PC-3 (cell line): ENCODE results near the gene DENND4C. TPM values are rescaled to one million over a fixed set of nuclear protein-coding genes. Genes with fewer than 3 reads are reported as not detected.
"Not testable (repeated sequence)": the region's sequence is repeated elsewhere in the genome, so short reads cannot be mapped to it uniquely, and the experiment has no call there.

Experiments used
- ATAC-seq: fragments of 200-7000 bp; cut with Tn5 transposase; 2 replicates; pipeline ENCODE4 v1.9.1; 2020; ENCODE audit warnings: mild to moderate bottlenecking, moderate library complexity
- BruUV-seq: library from RNA; stranded (reverse); fragments of 400-500 nt; replicated peaks from 2 replicates; lab custom pipeline; 2021; lab: Mats Ljungman, UMichigan
- CTCF ChIA-PET: fragments of 300-600 bp; sonication (Branson Sonifier 250); formaldehyde crosslinking; loops from one replicate; lab custom pipeline; 2022; ENCODE audit warnings: antibody characterized with exemption; lab: Charles Lee
- POLR2A ChIA-PET: fragments of 300-600 bp; sonication (Branson Sonifier 250); formaldehyde crosslinking; loops from one replicate; lab custom pipeline; 2022; ENCODE audit warnings: antibody characterized with exemption; ENCODE audit not compliant: unreplicated experiment; lab: Charles Lee
- DNase-seq: peaks from one replicate; pipeline ENCODE4 v3.0.0-alpha.2; 2015
- H2AFZ ChIP-seq: fragments of 300-600 bp; sonication (generic); 2 replicates; pipeline ENCODE4 v1.6.0; 2016; ENCODE audit warnings: antibody characterized with exemption, low read length
- H3F3A ChIP-seq: fragments of 300-600 bp; sonication (generic); one replicate; pipeline ENCODE4 v1.6.0; 2017; ENCODE audit warnings: antibody characterized with exemption, low read length, control low read depth, mild to moderate bottlenecking; ENCODE audit not compliant: unreplicated experiment
- H3K27ac ChIP-seq: fragments of 300-600 bp; sonication (generic); 2 replicates; pipeline ENCODE4 v1.5.1; 2016; ENCODE audit warnings: mild to moderate bottlenecking, low read length
- H3K27me3 ChIP-seq: fragments of 300-600 bp; sonication (generic); 2 replicates; pipeline ENCODE4 v1.6.1; 2016; ENCODE audit warnings: low read length, mixed read lengths
- H3K36me3 ChIP-seq: fragments of 300-600 bp; sonication (generic); 2 replicates; pipeline ENCODE4 v1.6.1; 2016; ENCODE audit warnings: low read depth, mixed run types, low read length, mixed read lengths
- H3K4me1 ChIP-seq: fragments of 300-600 bp; sonication (generic); 2 replicates; pipeline ENCODE4 v1.5.1; 2016; ENCODE audit warnings: low read length; ENCODE audit not compliant: insufficient read depth
- H3K4me2 ChIP-seq: fragments of 300-600 bp; sonication (generic); 2 replicates; pipeline ENCODE4 v1.6.0; 2016; ENCODE audit warnings: low read length
- H3K4me3 ChIP-seq: fragments of 300-600 bp; sonication (generic); 2 replicates; pipeline ENCODE4 v1.5.1; 2016; ENCODE audit warnings: mild to moderate bottlenecking, low read length, mixed read lengths
- H3K79me2 ChIP-seq: fragments of 300-600 bp; sonication (generic); 2 replicates; pipeline ENCODE4 v1.6.1; 2017; ENCODE audit warnings: low read length, mixed read lengths
- H3K9ac ChIP-seq: fragments of 300-600 bp; sonication (generic); 2 replicates; pipeline ENCODE4 v1.6.0; 2016; ENCODE audit warnings: mild to moderate bottlenecking, low read length
- H3K9me2 ChIP-seq: fragments of 300-600 bp; sonication (generic); replicated peaks from 2 replicates; pipeline ENCODE4 v1.6.1; 2016; ENCODE audit warnings: mixed run types, low read length, mixed read lengths
- H3K9me3 ChIP-seq: fragments of 300-600 bp; sonication (generic); 2 replicates; pipeline ENCODE4 v1.6.1; 2016; ENCODE audit warnings: low read length, mixed read lengths
- H4K20me1 ChIP-seq: fragments of 300-600 bp; sonication (generic); 2 replicates; pipeline ENCODE4 v1.6.1; 2016; ENCODE audit warnings: low read length, mixed read lengths
- CTCF ChIP-seq: fragments of 300-600 bp; sonication (generic); conservative IDR thresholded peaks from 2 replicates; pipeline ENCODE4 v1.5.1; 2017; ENCODE audit warnings: antibody characterized with exemption, low read depth, mild to moderate bottlenecking, low read length
- EZH2 ChIP-seq: fragments of 300-600 bp; sonication (generic); IDR thresholded peaks from one replicate; pipeline ENCODE4 v1.6.1; 2017; ENCODE audit warnings: antibody characterized with exemption, mild to moderate bottlenecking, low read length; ENCODE audit not compliant: unreplicated experiment
- EZH2phosphoT487 ChIP-seq: fragments of 300-600 bp; sonication (generic); IDR thresholded peaks from 2 replicates; pipeline ENCODE4 v1.6.1; 2018; ENCODE audit warnings: mild to moderate bottlenecking, antibody characterized with exemption, low read length, borderline replicate concordance
- intact Hi-C: fragments of 100-400 bp; cut with micrococcal nuclease; formaldehyde crosslinking; loops from 2 replicates; pipeline ENCODE4 v1.9.0; 2023
- total RNA-seq: library from RNA; depleted of rRNA; stranded (reverse); fragments of >200 nt; gene quantifications from 2 replicates; pipeline ENCODE4 v1.2.3, GENCODE V29; 2014

Gene DENND4C
- total RNA-seq, 1 experiment from 2014 or later: 20.9 TPM

- Histone ChIP-seq H3F3A (no peaks in the 10 kb centered on the region), H3K27ac (no peak overlapping the region), H3K9me3 (no peaks in the 10 kb centered on the region), H3K4me1 (0 out of 2 replicates have a peak, but pooled peaks cover 7% of the 10 kb centered on the region), H3K36me3 (no peaks in the 10 kb centered on the region), H3K79me2 (peaks cover 4% of the 10 kb centered on the region), H3K9me2 (no peaks in the 10 kb centered on the region), H3K4me3 (no peak overlapping the region), H3K9ac (no peak overlapping the region), H2AFZ (no peak overlapping the region), H4K20me1 (no peaks in the 10 kb centered on the region), H3K27me3 (no peaks in the 10 kb centered on the region), H3K4me2 (no peak overlapping the region)
- TF ChIP-seq EZH2phosphoT487 (no peak), EZH2 (no peak), CTCF (no peak)
- DNase-seq (no peak), ATAC-seq (no peak)
- ChIA-PET POLR2A (no interaction called here), CTCF (no interaction called here)
- no TSS peak for BruUV-seq
- intact Hi-C loops: no loop called here
These were observed 155.5 kb downstream of the DENND4C start for GRCh38 chr9:19385786-19386501.

GRCh38 chr9:19386502-19387044 lies 156.1 kb downstream of the DENND4C start:
- Histone ChIP-seq H3K36me3 (no peaks in the 10 kb centered on the region), H3F3A (no peaks in the 10 kb centered on the region), H3K9me3 (no peaks in the 10 kb centered on the region), H3K27ac (no peak overlapping the region), H3K9ac (no peak overlapping the region), H3K4me1 (0 out of 2 replicates have a peak, but pooled peaks cover 1% of the 10 kb centered on the region), H3K4me3 (no peak overlapping the region), H3K27me3 (no peaks in the 10 kb centered on the region), H3K9me2 (no peaks in the 10 kb centered on the region), H3K4me2 (no peak overlapping the region), H3K79me2 (no peaks in the 10 kb centered on the region), H4K20me1 (no peaks in the 10 kb centered on the region), H2AFZ (no peak overlapping the region)
- ChIA-PET CTCF (no interaction called here), POLR2A (no interaction called here)
- TF ChIP-seq EZH2 (no peak), CTCF (no peak), EZH2phosphoT487 (no peak)
- no TSS peak for BruUV-seq
- intact Hi-C loops: no loop called here
- DNase-seq (no peak), ATAC-seq (no peak)

- Histone ChIP-seq H3K4me2 (no peak overlapping the region), H3K9me3 (no peaks in the 10 kb centered on the region), H3K9ac (no peak overlapping the region), H3K27me3 (no peaks in the 10 kb centered on the region), H2AFZ (no peak overlapping the region), H3K36me3 (no peaks in the 10 kb centered on the region), H3K27ac (no peak overlapping the region), H3K79me2 (no peaks in the 10 kb centered on the region), H3F3A (no peaks in the 10 kb centered on the region), H3K4me3 (no peak overlapping the region), H3K4me1 (no peaks in the 10 kb centered on the region), H3K9me2 (no peaks in the 10 kb centered on the region), H4K20me1 (no peaks in the 10 kb centered on the region)
- intact Hi-C loops: no loop called here
- POLR2A ChIA-PET: no interaction called here
- TF ChIP-seq EZH2 (no peak), EZH2phosphoT487 (no peak), CTCF (no peak)
- no peak for ATAC-seq
- BruUV-seq: no TSS peak
- CTCF ChIA-PET: no interaction called here
- no peak for DNase-seq
These were observed 156.8 kb downstream of the DENND4C start for GRCh38 chr9:19387317-19387716.

GRCh38 chr9:19389539-19389938 lies 159.0 kb downstream of the DENND4C start:
- H2AFZ ChIP-seq, POLR2A ChIA-PET, H3K9me2 ChIP-seq, ATAC-seq, DNase-seq, H3K4me2 ChIP-seq, BruUV-seq, H3K36me3 ChIP-seq, H3K4me3 ChIP-seq, H3F3A ChIP-seq, H4K20me1 ChIP-seq, H3K9me3 ChIP-seq, intact Hi-C loops, H3K27me3 ChIP-seq, H3K79me2 ChIP-seq, CTCF ChIA-PET, H3K27ac ChIP-seq, H3K4me1 ChIP-seq, H3K9ac ChIP-seq: not testable (repeated sequence)
